ENCODE data around the gene UNC13D.

UNC13D gene

DNA sequence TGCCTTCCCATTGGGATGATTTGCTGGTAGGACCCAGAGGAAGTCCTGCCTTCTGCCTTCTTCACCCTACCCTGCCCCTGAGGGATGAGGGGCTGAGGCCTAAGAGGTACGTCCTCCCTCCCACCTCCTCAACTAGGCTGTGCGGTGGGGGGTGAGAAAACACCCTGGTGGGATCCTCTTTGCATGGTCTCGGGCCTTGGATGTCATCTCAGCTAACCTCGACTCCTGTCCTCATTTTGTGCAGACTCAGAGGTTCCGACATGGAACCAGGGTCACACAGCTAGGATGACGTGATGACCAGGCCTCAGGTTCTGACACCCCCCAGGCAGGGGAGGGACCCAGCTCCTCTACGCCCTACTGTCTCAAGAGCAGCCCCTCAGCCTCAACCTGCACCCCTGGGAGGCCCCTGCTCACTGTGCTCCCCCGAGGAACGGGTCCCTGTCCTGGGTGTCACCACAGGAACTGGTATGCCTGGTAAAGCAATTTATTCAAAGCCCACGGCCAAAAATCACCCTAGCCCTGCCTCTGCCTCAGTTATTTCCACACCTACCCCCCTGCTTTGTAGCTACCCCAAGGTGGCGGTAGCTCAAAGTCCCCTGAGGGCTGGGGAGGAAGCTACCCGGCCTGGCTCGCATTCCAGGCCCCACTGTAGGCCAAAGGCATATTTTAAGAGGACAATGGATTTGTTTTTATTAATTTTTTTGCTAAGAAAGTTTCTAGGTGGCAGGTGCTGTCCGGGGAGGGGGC lies 17.5 kb downstream of the UNC13D start:
- Mint-ChIP-seq H3K9me3 (no peaks in the 10 kb centered on the region), H3K4me3 (no peak overlapping the region), H3K27ac (peak overlapping the region; percentile 41), H3K36me3 (peaks cover 5% of the 10 kb centered on the region), H3K27me3 (no peaks in the 10 kb centered on the region), H3K4me1 (peaks cover 9% of the 10 kb centered on the region)
- no peak for DNase-seq (ENCODE audit: low spot score in 2 of 2)
- no peak for ATAC-seq (ENCODE audit: low read depth)

DNA sequence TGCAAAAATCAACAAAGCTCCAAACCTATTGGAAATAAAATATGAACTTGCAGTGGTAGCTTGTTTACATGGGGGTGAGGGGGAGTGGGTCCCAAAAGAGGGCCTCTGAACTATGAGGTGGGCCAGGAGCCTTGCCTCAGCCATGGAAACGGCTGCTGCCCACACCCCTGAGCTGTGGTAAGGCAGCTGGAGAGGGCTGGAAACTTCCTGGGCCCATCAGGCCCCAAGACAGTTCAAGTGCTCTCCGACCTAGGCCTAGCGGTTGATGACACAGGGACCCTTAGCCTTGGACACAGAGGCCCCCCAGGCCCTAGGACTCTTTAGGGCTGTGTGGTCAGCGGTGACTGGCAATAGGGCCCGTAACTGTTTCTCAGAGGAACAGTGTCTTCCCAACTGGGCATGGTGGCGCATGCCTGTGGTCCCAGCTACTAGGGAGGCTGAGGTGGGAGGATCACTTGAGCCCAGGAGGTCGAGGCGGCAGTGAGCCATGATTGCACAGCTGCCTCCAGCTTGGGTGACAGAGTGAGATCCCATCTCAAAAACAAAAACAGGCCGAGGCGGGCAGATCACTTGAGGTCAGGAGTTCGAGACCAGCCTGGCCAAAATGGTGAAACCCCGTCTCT lies 18.3 kb downstream of the UNC13D start:
- no peak overlapping the region for H3K27ac Mint-ChIP-seq
- no peak for DNase-seq (ENCODE audit: low spot score in 2 of 2)
- peaks cover 11% of the 10 kb centered on the region for H3K4me1 Mint-ChIP-seq
- ATAC-seq (ENCODE audit: low read depth): no peak
- no peaks in the 10 kb centered on the region for H3K27me3 Mint-ChIP-seq
- no peak overlapping the region for H3K4me3 Mint-ChIP-seq
- no peaks in the 10 kb centered on the region for H3K9me3 Mint-ChIP-seq
- peaks cover 5% of the 10 kb centered on the region for H3K36me3 Mint-ChIP-seq

- no peaks in the 10 kb centered on the region for H3K9me3 Mint-ChIP-seq
- ATAC-seq (ENCODE audit: low read depth): no peak
- no peak overlapping the region for H3K4me3 Mint-ChIP-seq
- H3K27me3 Mint-ChIP-seq: no peaks in the 10 kb centered on the region
- H3K27ac Mint-ChIP-seq: no peak overlapping the region
- H3K4me1 Mint-ChIP-seq: peaks cover 11% of the 10 kb centered on the region
- DNase-seq (ENCODE audit: low spot score in 2 of 2): no peak
- H3K36me3 Mint-ChIP-seq: peaks cover 3% of the 10 kb centered on the region
These were observed 19.1 kb downstream of the UNC13D start for GRCh38 chr17:75825149-75825552.

- Mint-ChIP-seq H3K36me3 (peaks cover 2% of the 10 kb centered on the region), H3K4me3 (no peak overlapping the region), H3K27me3 (no peaks in the 10 kb centered on the region), H3K4me1 (peaks cover 11% of the 10 kb centered on the region), H3K9me3 (no peaks in the 10 kb centered on the region), H3K27ac (no peak overlapping the region)
- DNase-seq (ENCODE audit: low spot score in 2 of 2) (no peak), ATAC-seq (ENCODE audit: low read depth) (no peak)
These were observed 19.5 kb downstream of the UNC13D start for GRCh38 chr17:75824666-75825065.

DNA sequence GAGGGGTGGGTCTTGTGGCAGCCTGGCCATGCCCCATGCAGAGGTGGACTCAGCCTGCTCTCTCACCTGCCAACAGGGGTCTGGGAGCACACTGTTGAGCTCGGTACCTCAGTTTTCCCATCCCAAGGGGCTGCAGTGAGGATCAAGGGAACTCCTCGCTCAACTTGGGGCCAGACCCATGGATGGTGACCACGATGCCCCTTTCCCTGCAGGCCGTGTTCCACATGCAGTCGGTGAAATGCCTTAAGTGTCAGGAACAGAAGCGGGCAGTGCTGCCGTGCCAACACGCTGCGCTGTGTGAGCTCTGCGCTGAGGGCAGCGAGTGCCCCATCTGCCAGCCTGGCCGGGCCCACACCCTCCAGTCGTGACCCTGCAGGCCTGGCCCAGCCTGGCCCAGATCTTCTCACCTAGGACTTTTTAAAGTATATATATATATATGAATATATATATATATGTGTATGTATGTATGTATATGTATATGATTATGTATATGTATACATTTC lies 20.1 kb downstream of the UNC13D start:
- Mint-ChIP-seq H3K27me3 (no peaks in the 10 kb centered on the region), H3K4me1 (peaks cover 11% of the 10 kb centered on the region), H3K36me3 (peaks cover 5% of the 10 kb centered on the region), H3K4me3 (no peak overlapping the region), H3K27ac (no peak overlapping the region), H3K9me3 (no peaks in the 10 kb centered on the region)
- DNase-seq (ENCODE audit: low spot score in 2 of 2) (no peak), ATAC-seq (ENCODE audit: low read depth) (no peak)

DNA sequence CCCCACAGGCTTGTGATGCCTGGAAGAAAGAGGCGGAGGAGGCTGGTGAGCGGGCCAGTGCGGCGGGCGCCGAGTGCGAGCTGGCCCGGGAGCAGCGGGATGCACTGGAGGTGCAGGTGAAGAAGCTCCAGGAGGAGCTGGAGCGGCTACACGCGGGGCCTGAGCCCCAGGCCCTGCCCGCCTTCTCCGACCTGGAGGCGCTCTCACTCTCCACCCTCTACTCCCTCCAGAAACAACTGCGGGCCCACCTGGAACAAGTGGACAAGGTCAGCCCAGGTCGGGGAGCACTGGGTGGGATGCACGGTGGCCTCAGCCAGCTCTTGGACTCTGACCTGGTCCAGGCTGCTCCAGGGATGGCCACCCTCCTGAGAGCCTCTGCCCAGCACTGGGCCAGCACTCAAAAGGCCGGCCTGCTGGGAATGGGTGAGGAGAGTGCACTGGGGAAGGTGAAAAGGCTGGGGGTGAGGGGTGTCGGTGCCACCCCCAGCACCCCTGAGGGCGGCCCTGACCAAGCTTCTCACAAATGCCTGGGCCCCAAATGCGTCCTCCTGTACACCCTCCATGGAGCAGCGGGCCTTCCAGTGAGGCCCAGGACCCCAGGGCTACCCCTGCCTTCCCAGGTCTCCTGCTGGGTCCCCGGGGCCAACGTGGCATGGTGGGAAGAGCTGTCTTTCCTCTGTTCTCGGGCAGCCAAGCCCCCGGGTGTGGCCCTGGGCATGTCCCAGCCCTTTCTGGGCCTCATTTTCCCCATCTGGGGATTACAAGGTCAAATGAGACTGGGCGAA lies 20.8 kb downstream of the UNC13D start:
- no peaks in the 10 kb centered on the region for H3K27me3 Mint-ChIP-seq
- no peaks in the 10 kb centered on the region for H3K9me3 Mint-ChIP-seq
- DNase-seq (ENCODE audit: low spot score in 2 of 2) (no peak), ATAC-seq (ENCODE audit: low read depth) (no peak)
- H3K27ac Mint-ChIP-seq: no peak overlapping the region
- H3K36me3 Mint-ChIP-seq: peaks cover 7% of the 10 kb centered on the region
- peaks cover 11% of the 10 kb centered on the region for H3K4me1 Mint-ChIP-seq
- H3K4me3 Mint-ChIP-seq: no peak overlapping the region

GRCh38 chr17:75822800-75823166 lies 21.4 kb downstream of the UNC13D start:
- Mint-ChIP-seq H3K27ac (no peak overlapping the region), H3K4me1 (peaks cover 9% of the 10 kb centered on the region), H3K9me3 (no peaks in the 10 kb centered on the region), H3K4me3 (no peak overlapping the region), H3K27me3 (no peaks in the 10 kb centered on the region), H3K36me3 (peaks cover 8% of the 10 kb centered on the region)
- no peak for ATAC-seq (ENCODE audit: low read depth)
- no peak for DNase-seq (ENCODE audit: low spot score in 2 of 2)

- no peaks in the 10 kb centered on the region for H3K27me3 Mint-ChIP-seq
- peaks cover 8% of the 10 kb centered on the region for H3K36me3 Mint-ChIP-seq
- H3K4me1 Mint-ChIP-seq: peaks cover 9% of the 10 kb centered on the region
- no peak overlapping the region for H3K4me3 Mint-ChIP-seq
- no peaks in the 10 kb centered on the region for H3K9me3 Mint-ChIP-seq
- DNase-seq (ENCODE audit: low spot score in 2 of 2) (no peak), ATAC-seq (ENCODE audit: low read depth) (peak; percentile 64)
- H3K27ac Mint-ChIP-seq: peak overlapping the region; percentile 55
These were observed 21.9 kb downstream of the UNC13D start for GRCh38 chr17:75822119-75822799.

GRCh38 chr17:75821552-75821951 lies 22.7 kb downstream of the UNC13D start:
- H3K27ac Mint-ChIP-seq: peak overlapping the region; percentile 9
- DNase-seq (ENCODE audit: low spot score in 2 of 2) (no peak), ATAC-seq (ENCODE audit: low read depth) (no peak)
- H3K4me1 Mint-ChIP-seq: peaks cover 7% of the 10 kb centered on the region
- no peak overlapping the region for H3K4me3 Mint-ChIP-seq
- H3K36me3 Mint-ChIP-seq: peaks cover 8% of the 10 kb centered on the region
- H3K27me3 Mint-ChIP-seq: no peaks in the 10 kb centered on the region
- no peaks in the 10 kb centered on the region for H3K9me3 Mint-ChIP-seq

- DNase-seq (ENCODE audit: low spot score in 2 of 2) (no peak), ATAC-seq (ENCODE audit: low read depth) (no peak)
- Mint-ChIP-seq H3K4me3 (no peak overlapping the region), H3K9me3 (no peaks in the 10 kb centered on the region), H3K36me3 (peaks cover 8% of the 10 kb centered on the region), H3K27me3 (no peaks in the 10 kb centered on the region), H3K27ac (peak overlapping the region; percentile 55), H3K4me1 (peaks cover 7% of the 10 kb centered on the region)
These were observed 23.8 kb downstream of the UNC13D start for GRCh38 chr17:75820094-75821080.

DNA sequence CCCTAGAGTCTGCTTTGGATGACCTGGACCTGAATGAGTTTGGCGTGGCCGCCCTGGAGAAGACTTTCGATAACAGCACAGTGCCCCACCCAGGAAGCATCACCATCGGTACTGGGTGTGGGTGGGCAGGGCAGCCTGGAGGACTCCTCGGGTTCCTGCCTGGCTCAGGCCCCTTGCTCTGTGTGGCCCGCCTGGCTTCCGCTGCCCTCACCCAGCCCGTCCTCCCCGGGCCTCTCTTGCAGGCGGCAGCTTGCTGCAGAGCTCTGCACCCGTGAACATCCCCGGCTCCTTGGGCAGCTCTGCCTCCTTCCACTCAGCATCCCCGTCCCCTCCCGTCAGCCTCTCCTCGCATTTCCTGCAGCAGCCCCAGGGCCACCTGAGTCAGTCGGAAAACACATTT lies 24.5 kb downstream of the UNC13D start:
- DNase-seq (ENCODE audit: low spot score in 2 of 2) (no peak), ATAC-seq (ENCODE audit: low read depth) (no peak)
- peak overlapping the region; percentile 55 for H3K27ac Mint-ChIP-seq
- H3K4me3 Mint-ChIP-seq: no peak overlapping the region
- H3K36me3 Mint-ChIP-seq: peaks cover 8% of the 10 kb centered on the region
- H3K27me3 Mint-ChIP-seq: no peaks in the 10 kb centered on the region
- peaks cover 7% of the 10 kb centered on the region for H3K4me1 Mint-ChIP-seq
- no peaks in the 10 kb centered on the region for H3K9me3 Mint-ChIP-seq

DNA sequence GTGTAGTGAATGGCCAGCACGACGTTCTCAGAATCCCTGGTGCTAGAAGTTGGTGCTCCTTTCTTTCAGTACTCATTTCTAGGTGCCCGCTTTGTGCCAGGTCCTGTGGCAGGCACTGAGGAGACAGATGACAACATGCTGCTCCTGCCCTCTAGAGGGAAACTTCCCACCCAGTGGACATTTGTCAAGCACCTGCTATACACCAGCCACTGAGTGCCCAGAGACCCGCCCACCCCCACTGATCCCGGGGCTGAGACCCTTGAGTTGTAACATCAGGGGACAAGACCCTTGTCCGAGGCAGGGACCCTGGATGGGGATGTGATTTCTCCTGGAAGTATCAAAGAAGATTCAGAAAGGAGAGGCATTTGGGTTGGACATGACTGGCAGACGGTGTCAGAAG lies 25.1 kb downstream of the UNC13D start:
- Mint-ChIP-seq H3K4me1 (peaks cover 7% of the 10 kb centered on the region), H3K27me3 (no peaks in the 10 kb centered on the region), H3K27ac (no peak overlapping the region), H3K4me3 (no peak overlapping the region), H3K9me3 (no peaks in the 10 kb centered on the region), H3K36me3 (peaks cover 10% of the 10 kb centered on the region)
- DNase-seq (ENCODE audit: low spot score in 2 of 2) (no peak), ATAC-seq (ENCODE audit: low read depth) (no peak)

DNA sequence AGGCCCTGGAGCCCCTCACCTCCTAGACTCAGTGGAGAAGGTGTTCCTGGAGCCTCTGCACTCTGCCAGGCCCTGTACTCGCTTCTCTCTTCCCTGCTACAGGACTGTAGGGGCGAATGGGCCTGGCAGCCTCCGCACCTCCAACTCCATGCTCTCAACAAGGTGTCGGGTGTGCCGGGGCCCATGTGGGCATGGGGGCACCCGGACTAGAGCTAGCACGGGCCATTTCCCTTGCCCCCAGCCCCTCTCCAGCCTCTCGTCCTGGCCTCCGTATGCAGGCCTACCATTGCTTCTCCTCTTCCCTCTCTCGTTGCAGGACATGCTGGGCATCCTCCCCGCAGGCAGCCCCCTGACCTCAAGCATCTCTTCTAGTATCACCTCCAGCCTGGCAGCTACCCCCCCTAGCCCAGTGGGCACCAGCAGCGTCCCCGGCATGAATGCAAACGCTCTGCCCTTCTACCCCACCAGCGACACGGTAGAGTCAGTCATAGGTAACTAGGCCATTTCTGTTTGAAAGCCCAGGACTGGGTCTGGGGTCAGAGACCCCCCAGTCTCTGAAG lies 25.8 kb downstream of the UNC13D start:
- no peaks in the 10 kb centered on the region for H3K9me3 Mint-ChIP-seq
- peaks cover 12% of the 10 kb centered on the region for H3K36me3 Mint-ChIP-seq
- DNase-seq (ENCODE audit: low spot score in 2 of 2): no peak
- H3K4me1 Mint-ChIP-seq: peaks cover 7% of the 10 kb centered on the region
- no peak overlapping the region for H3K27ac Mint-ChIP-seq
- H3K4me3 Mint-ChIP-seq: no peak overlapping the region
- H3K27me3 Mint-ChIP-seq: no peaks in the 10 kb centered on the region
- ATAC-seq (ENCODE audit: low read depth): no peak

All from memory B cell (primary cell).